Mucosa of gallbladder (tissue), 1 donor: ENCODE results near the gene SYF2. TPM values are rescaled to one million over a fixed set of nuclear protein-coding genes. Genes with fewer than 3 reads are reported as not detected.
"Not testable (repeated sequence)": the region's sequence is repeated elsewhere in the genome, so short reads cannot be mapped to it uniquely, and the experiment has no call there.

ENCODE experiments used
- DNase-seq: peaks from one replicate; pipeline ENCODE4 v3.0.0-alpha.2; 2020; ENCODE audit warnings: low spot score
- total RNA-seq: library from RNA; stranded (reverse); gene quantifications from one replicate; pipeline ENCODE4 v1.2.1, GENCODE V29; 2021
- donor health status: DM: no; HTN: no; CAD: no.

Gene SYF2
- total RNA-seq, 1 donor from 2014 or later = 54.9 TPM

GRCh38 chr1:25246600-25247023 is 14.3 kb upstream of the SYF2 start:
- no peak for DNase-seq

- DNase-seq = no peak
These were observed 13.7 kb upstream of the SYF2 start for GRCh38 chr1:25245809-25246599.

- no peak for DNase-seq
These were observed 13.1 kb upstream of the SYF2 start for GRCh38 chr1:25245393-25245792.

GRCh38 chr1:25243907-25244306 is 11.6 kb upstream of the SYF2 start:
- DNase-seq = no peak

GRCh38 chr1:25239681-25240541 is 7.6 kb upstream of the SYF2 start:
- peak; percentile 92 for DNase-seq

GRCh38 chr1:25238046-25238445 is 5.7 kb upstream of the SYF2 start:
- no peak for DNase-seq

- DNase-seq = not testable (repeated sequence)
These were observed 4.0 kb upstream of the SYF2 start for GRCh38 chr1:25236261-25236660.

- not testable (repeated sequence) for DNase-seq
These were observed 3.1 kb upstream of the SYF2 start for GRCh38 chr1:25235411-25235810.

GRCh38 chr1:25232866-25233784 is 823 bp upstream of the SYF2 start:
- peak; percentile 81 for DNase-seq

- no peak for DNase-seq
These were observed 8.8 kb downstream of the SYF2 start for GRCh38 chr1:25223471-25223870.

GRCh38 chr1:25222606-25223005 is 9.7 kb downstream of the SYF2 start:
- no peak for DNase-seq

GRCh38 chr1:25220666-25221065 is 11.6 kb downstream of the SYF2 start:
- DNase-seq = no peak

- DNase-seq = no peak
These were observed 12.5 kb downstream of the SYF2 start for GRCh38 chr1:25219661-25220251.

GRCh38 chr1:25217598-25218232 is 14.6 kb downstream of the SYF2 start:
- no peak for DNase-seq

- DNase-seq = no peak
These were observed 15.3 kb downstream of the SYF2 start for GRCh38 chr1:25217015-25217414.

- no peak for DNase-seq
These were observed 16.2 kb downstream of the SYF2 start for GRCh38 chr1:25216123-25216522.

- no peak for DNase-seq
These were observed 19.6 kb downstream of the SYF2 start for GRCh38 chr1:25212725-25213124.

GRCh38 chr1:25210728-25211127 is 21.6 kb downstream of the SYF2 start:
- no peak for DNase-seq

- DNase-seq = no peak
These were observed 22.8 kb downstream of the SYF2 start for GRCh38 chr1:25209516-25209915.

- no peak for DNase-seq
These were observed 23.6 kb downstream of the SYF2 start for GRCh38 chr1:25208561-25209222.
